PC-3 (cell line): Measurements from ENCODE around the gene UQCC5. TPM values are rescaled to one million over a fixed set of nuclear protein-coding genes. Genes with fewer than 3 reads are reported as not detected.

Source experiments
- ATAC-seq: fragments of 200-7000 bp; cut with Tn5 transposase; 2 replicates; pipeline ENCODE4 v1.9.1; 2020; ENCODE audit warnings: mild to moderate bottlenecking, moderate library complexity
- BruUV-seq: library from RNA; stranded (reverse); fragments of 400-500 nt; replicated peaks from 2 replicates; lab custom pipeline; 2021; lab: Mats Ljungman, UMichigan
- CTCF ChIA-PET: fragments of 300-600 bp; sonication (Branson Sonifier 250); formaldehyde crosslinking; loops from one replicate; lab custom pipeline; 2022; ENCODE audit warnings: antibody characterized with exemption; lab: Charles Lee
- POLR2A ChIA-PET: fragments of 300-600 bp; sonication (Branson Sonifier 250); formaldehyde crosslinking; loops from one replicate; lab custom pipeline; 2022; ENCODE audit warnings: antibody characterized with exemption; ENCODE audit not compliant: unreplicated experiment; lab: Charles Lee
- DNase-seq: peaks from one replicate; pipeline ENCODE4 v3.0.0-alpha.2; 2015
- H2AFZ ChIP-seq: fragments of 300-600 bp; sonication (generic); 2 replicates; pipeline ENCODE4 v1.6.0; 2016; ENCODE audit warnings: antibody characterized with exemption, low read length
- H3F3A ChIP-seq: fragments of 300-600 bp; sonication (generic); one replicate; pipeline ENCODE4 v1.6.0; 2017; ENCODE audit warnings: antibody characterized with exemption, low read length, control low read depth, mild to moderate bottlenecking; ENCODE audit not compliant: unreplicated experiment
- H3K27ac ChIP-seq: fragments of 300-600 bp; sonication (generic); 2 replicates; pipeline ENCODE4 v1.5.1; 2016; ENCODE audit warnings: mild to moderate bottlenecking, low read length
- H3K27me3 ChIP-seq: fragments of 300-600 bp; sonication (generic); 2 replicates; pipeline ENCODE4 v1.6.1; 2016; ENCODE audit warnings: low read length, mixed read lengths
- H3K36me3 ChIP-seq: fragments of 300-600 bp; sonication (generic); 2 replicates; pipeline ENCODE4 v1.6.1; 2016; ENCODE audit warnings: low read depth, mixed run types, low read length, mixed read lengths
- H3K4me1 ChIP-seq: fragments of 300-600 bp; sonication (generic); 2 replicates; pipeline ENCODE4 v1.5.1; 2016; ENCODE audit warnings: low read length; ENCODE audit not compliant: insufficient read depth
- H3K4me2 ChIP-seq: fragments of 300-600 bp; sonication (generic); 2 replicates; pipeline ENCODE4 v1.6.0; 2016; ENCODE audit warnings: low read length
- H3K4me3 ChIP-seq: fragments of 300-600 bp; sonication (generic); 2 replicates; pipeline ENCODE4 v1.5.1; 2016; ENCODE audit warnings: mild to moderate bottlenecking, low read length, mixed read lengths
- H3K79me2 ChIP-seq: fragments of 300-600 bp; sonication (generic); 2 replicates; pipeline ENCODE4 v1.6.1; 2017; ENCODE audit warnings: low read length, mixed read lengths
- H3K9ac ChIP-seq: fragments of 300-600 bp; sonication (generic); 2 replicates; pipeline ENCODE4 v1.6.0; 2016; ENCODE audit warnings: mild to moderate bottlenecking, low read length
- H3K9me2 ChIP-seq: fragments of 300-600 bp; sonication (generic); replicated peaks from 2 replicates; pipeline ENCODE4 v1.6.1; 2016; ENCODE audit warnings: mixed run types, low read length, mixed read lengths
- H3K9me3 ChIP-seq: fragments of 300-600 bp; sonication (generic); 2 replicates; pipeline ENCODE4 v1.6.1; 2016; ENCODE audit warnings: low read length, mixed read lengths
- H4K20me1 ChIP-seq: fragments of 300-600 bp; sonication (generic); 2 replicates; pipeline ENCODE4 v1.6.1; 2016; ENCODE audit warnings: low read length, mixed read lengths
- CTCF ChIP-seq: fragments of 300-600 bp; sonication (generic); conservative IDR thresholded peaks from 2 replicates; pipeline ENCODE4 v1.5.1; 2017; ENCODE audit warnings: antibody characterized with exemption, low read depth, mild to moderate bottlenecking, low read length
- EZH2 ChIP-seq: fragments of 300-600 bp; sonication (generic); IDR thresholded peaks from one replicate; pipeline ENCODE4 v1.6.1; 2017; ENCODE audit warnings: antibody characterized with exemption, mild to moderate bottlenecking, low read length; ENCODE audit not compliant: unreplicated experiment
- EZH2phosphoT487 ChIP-seq: fragments of 300-600 bp; sonication (generic); IDR thresholded peaks from 2 replicates; pipeline ENCODE4 v1.6.1; 2018; ENCODE audit warnings: mild to moderate bottlenecking, antibody characterized with exemption, low read length, borderline replicate concordance
- intact Hi-C: fragments of 100-400 bp; cut with micrococcal nuclease; formaldehyde crosslinking; loops from 2 replicates; pipeline ENCODE4 v1.9.0; 2023
- total RNA-seq: library from RNA; depleted of rRNA; stranded (reverse); fragments of >200 nt; gene quantifications from 2 replicates; pipeline ENCODE4 v1.2.3, GENCODE V29; 2014

The UQCC5 gene
- total RNA-seq, 1 experiment from 2014 or later, result 26.1 TPM

- H3K27me3 ChIP-seq, result no peaks in the 10 kb centered on the region
- H3F3A ChIP-seq, result no peaks in the 10 kb centered on the region
- no peak for ATAC-seq
- H3K4me3 ChIP-seq, result no peak overlapping the region
- H3K79me2 ChIP-seq, result no peaks in the 10 kb centered on the region
- H3K4me2 ChIP-seq, result no peak overlapping the region
- CTCF ChIA-PET, result no interaction called here
- H3K9me2 ChIP-seq, result no peaks in the 10 kb centered on the region
- POLR2A ChIA-PET, result no interaction called here
- H3K9me3 ChIP-seq, result no peaks in the 10 kb centered on the region
- no peak overlapping the region for H2AFZ ChIP-seq
- H3K27ac ChIP-seq, result no peak overlapping the region
- H3K9ac ChIP-seq, result no peak overlapping the region
- TF ChIP-seq EZH2 (no peak), EZH2phosphoT487 (no peak), CTCF (no peak)
- no peaks in the 10 kb centered on the region for H3K4me1 ChIP-seq
- H4K20me1 ChIP-seq, result no peaks in the 10 kb centered on the region
- intact Hi-C loops, result no loop called here
- H3K36me3 ChIP-seq, result no peaks in the 10 kb centered on the region
- no peak for DNase-seq
- BruUV-seq, result no TSS peak
These were observed 19.8 kb upstream of the UQCC5 start for GRCh38 chr3:52516509-52517195.

GRCh38 chr3:52517796-52518722 lies 18.3 kb upstream of the UQCC5 start:
- Histone ChIP-seq H3K9me2 (no peaks in the 10 kb centered on the region), H3K9ac (no peak overlapping the region), H3K4me1 (no peaks in the 10 kb centered on the region), H3F3A (no peaks in the 10 kb centered on the region), H3K27ac (no peak overlapping the region), H4K20me1 (no peaks in the 10 kb centered on the region), H2AFZ (no peak overlapping the region), H3K27me3 (no peaks in the 10 kb centered on the region), H3K9me3 (no peaks in the 10 kb centered on the region), H3K79me2 (no peaks in the 10 kb centered on the region), H3K4me2 (no peak overlapping the region), H3K4me3 (no peak overlapping the region), H3K36me3 (no peaks in the 10 kb centered on the region)
- BruUV-seq, result no TSS peak
- CTCF ChIA-PET, result no interaction called here
- TF ChIP-seq EZH2 (no peak), CTCF (no peak), EZH2phosphoT487 (no peak)
- DNase-seq (no peak), ATAC-seq (no peak)
- intact Hi-C loops, result no loop called here
- POLR2A ChIA-PET, result no interaction called here
